ENCODE measurements around the gene BBS9. TPM values are rescaled to one million over a fixed set of nuclear protein-coding genes. Genes with fewer than 3 reads are reported as not detected.
A peak's percentile ranks its signal among the peaks of the same experiment; 100 is the strongest.

BBS9 gene
- total RNA-seq, 2 experiments from 2014 or later: 16.0 to 20.4 TPM

DNA sequence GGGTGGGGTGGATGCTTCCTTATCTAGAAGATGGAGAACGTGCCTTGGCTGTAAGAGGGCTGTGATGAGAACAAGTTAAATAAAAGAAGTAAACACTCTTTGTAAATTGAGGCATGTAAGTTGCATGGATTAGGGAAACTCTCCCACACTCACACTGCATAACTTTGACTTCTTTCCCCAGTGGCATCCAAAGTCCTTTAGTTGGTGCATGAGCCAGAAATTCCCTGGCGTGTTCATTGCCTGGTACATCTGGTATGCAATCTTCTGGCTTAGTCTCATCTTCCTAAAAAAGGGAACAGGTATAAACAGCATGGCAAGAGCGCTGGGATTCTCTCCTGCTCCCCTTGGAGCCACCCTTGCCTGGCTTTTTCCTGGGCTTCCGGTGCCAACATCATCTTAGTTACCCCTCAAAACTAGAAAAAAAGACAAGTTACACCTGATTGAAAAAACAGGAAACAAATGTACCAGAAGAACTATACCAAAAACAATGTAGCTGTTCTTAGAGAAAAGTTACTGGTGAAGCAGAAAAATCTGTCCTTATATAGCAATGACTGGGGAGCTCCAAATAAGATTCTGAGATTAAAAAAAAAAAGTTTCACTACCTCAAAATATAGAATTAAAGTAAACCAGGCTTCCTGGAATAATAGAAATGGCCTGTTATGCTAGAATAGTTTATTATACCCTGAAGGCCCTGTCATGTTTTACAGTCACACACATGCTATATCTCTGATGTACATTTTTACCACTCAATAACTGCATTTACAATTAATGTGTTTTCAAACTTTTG lies 30.0 kb upstream of the BBS9 start:
- H3K4me3 ChIP-seq (ENCODE audit: low read length): no peak overlapping the region
- peaks cover 68% of the 10 kb centered on the region for H3K36me3 ChIP-seq (ENCODE audit: insufficient read depth, low read length)
- H3K9me3 ChIP-seq (ENCODE audit: control insufficient read depth in 1 of 2, insufficient read depth in 1 of 2, low read length in 2 of 2): no peaks in the 10 kb centered on the region
- ChIA-PET POLR2A (interaction anchor here (1.2 kb wide), 1 partner anchor 37 kb away, joined by 3 read pairs; the partner anchor contains the start of gene NT5C3A), CTCF (no interaction called here)
- ATAC-seq (ENCODE audit: poor library complexity) (no peak), DNase-seq (no peak)
- no peak overlapping the region for H3K27ac ChIP-seq (ENCODE audit: low read depth in 1 of 2, low read length in 2 of 2)
- Mint-ChIP-seq H3K36me3 (ENCODE audit: low read depth) (peaks cover 89% of the 10 kb centered on the region), H3K27me3 (no peaks in the 10 kb centered on the region), H3K4me1 (ENCODE audit: low read depth) (peaks cover 16% of the 10 kb centered on the region), H3K4me3 (no peak overlapping the region), H3K9me3 (no peaks in the 10 kb centered on the region), H3K27ac (peak overlapping the region; percentile 30)
- no peaks in the 10 kb centered on the region for H3K4me1 ChIP-seq (ENCODE audit: insufficient read depth, low read length)
- TF ChIP-seq, protein P1, sequence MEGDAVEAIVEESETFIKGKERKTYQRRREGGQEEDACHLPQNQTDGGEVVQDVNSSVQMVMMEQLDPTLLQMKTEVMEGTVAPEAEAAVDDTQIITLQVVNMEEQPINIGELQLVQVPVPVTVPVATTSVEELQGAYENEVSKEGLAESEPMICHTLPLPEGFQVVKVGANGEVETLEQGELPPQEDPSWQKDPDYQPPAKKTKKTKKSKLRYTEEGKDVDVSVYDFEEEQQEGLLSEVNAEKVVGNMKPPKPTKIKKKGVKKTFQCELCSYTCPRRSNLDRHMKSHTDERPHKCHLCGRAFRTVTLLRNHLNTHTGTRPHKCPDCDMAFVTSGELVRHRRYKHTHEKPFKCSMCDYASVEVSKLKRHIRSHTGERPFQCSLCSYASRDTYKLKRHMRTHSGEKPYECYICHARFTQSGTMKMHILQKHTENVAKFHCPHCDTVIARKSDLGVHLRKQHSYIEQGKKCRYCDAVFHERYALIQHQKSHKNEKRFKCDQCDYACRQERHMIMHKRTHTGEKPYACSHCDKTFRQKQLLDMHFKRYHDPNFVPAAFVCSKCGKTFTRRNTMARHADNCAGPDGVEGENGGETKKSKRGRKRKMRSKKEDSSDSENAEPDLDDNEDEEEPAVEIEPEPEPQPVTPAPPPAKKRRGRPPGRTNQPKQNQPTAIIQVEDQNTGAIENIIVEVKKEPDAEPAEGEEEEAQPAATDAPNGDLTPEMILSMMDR (IDR thresholded peaks at IDR 0.05): no peak
- intact Hi-C loops (cut with DNase I, micrococcal nuclease): no loop called here
- no peaks in the 10 kb centered on the region for H3K27me3 ChIP-seq (ENCODE audit: control insufficient read depth in 1 of 2, insufficient read depth in 2 of 2, low read length in 2 of 2)

DNA sequence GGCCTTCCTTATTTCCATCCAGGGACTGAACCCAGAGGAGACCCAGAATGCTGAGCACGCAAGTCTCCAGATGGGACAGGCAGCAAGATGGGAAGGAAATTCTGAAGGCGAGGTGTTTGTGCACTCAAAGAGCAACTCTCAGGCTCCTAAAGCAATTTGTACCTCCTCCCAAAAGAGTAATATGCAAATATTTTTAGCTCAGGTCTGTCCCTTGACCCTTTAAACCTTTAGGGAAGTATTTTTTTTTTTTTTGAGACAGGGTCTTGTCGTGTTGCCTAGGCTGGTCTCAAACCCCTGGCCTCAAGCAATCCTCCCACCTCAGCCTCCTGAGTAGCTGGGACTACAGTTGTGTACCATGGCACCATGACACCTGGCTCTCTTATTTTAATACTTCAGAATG lies 28.6 kb upstream of the BBS9 start:
- POLR2A ChIA-PET: interaction anchor here (1.2 kb wide), 1 partner anchor 38 kb away, joined by 3 read pairs; the partner anchor contains the start of gene NT5C3A
- Mint-ChIP-seq H3K27ac (no peak overlapping the region), H3K9me3 (no peaks in the 10 kb centered on the region), H3K4me3 (no peak overlapping the region), H3K27me3 (no peaks in the 10 kb centered on the region), H3K4me1 (ENCODE audit: low read depth) (peaks cover 27% of the 10 kb centered on the region), H3K36me3 (ENCODE audit: low read depth) (peaks cover 80% of the 10 kb centered on the region)
- Histone ChIP-seq H3K9me3 (ENCODE audit: control insufficient read depth in 1 of 2, insufficient read depth in 1 of 2, low read length in 2 of 2) (no peaks in the 10 kb centered on the region), H3K27me3 (ENCODE audit: control insufficient read depth in 1 of 2, insufficient read depth in 2 of 2, low read length in 2 of 2) (no peaks in the 10 kb centered on the region), H3K36me3 (ENCODE audit: insufficient read depth, low read length) (peaks cover 63% of the 10 kb centered on the region), H3K27ac (ENCODE audit: low read depth in 1 of 2, low read length in 2 of 2) (no peak overlapping the region), H3K4me3 (ENCODE audit: low read length) (no peak overlapping the region), H3K4me1 (ENCODE audit: insufficient read depth, low read length) (no peaks in the 10 kb centered on the region)
- ATAC-seq (ENCODE audit: poor library complexity) (no peak), DNase-seq (no peak)
- TF ChIP-seq, protein P1 (IDR thresholded peaks at IDR 0.05): no peak
- CTCF ChIA-PET: no interaction called here
- intact Hi-C loops (cut with DNase I, micrococcal nuclease): no loop called here

DNA sequence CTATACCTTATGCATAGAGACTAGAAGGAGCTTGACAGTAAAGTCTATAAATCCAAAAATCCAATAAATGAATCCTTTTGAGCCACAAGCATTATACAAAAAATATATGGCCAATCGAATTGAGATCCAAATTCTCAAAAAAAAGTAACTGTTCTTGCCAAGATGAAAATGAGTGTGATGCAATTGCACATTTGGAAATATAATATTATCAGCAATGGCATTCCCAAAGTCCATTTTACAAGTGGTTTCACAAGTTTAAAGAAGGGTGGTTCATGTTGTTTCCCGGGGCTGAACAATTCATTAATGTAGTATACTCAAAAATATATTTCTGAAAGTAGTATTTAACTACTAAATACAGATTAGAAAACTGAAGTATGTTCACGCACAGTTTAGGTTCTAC lies 27.5 kb upstream of the BBS9 start:
- peaks cover 69% of the 10 kb centered on the region for H3K36me3 Mint-ChIP-seq (ENCODE audit: low read depth)
- H3K4me3 ChIP-seq (ENCODE audit: low read length): no peak overlapping the region
- POLR2A ChIA-PET: no interaction called here
- CTCF ChIA-PET: no interaction called here
- H3K4me1 Mint-ChIP-seq (ENCODE audit: low read depth): peaks cover 36% of the 10 kb centered on the region
- H3K27me3 ChIP-seq (ENCODE audit: control insufficient read depth in 1 of 2, insufficient read depth in 2 of 2, low read length in 2 of 2): no peaks in the 10 kb centered on the region
- H3K9me3 Mint-ChIP-seq: no peaks in the 10 kb centered on the region
- intact Hi-C loops (cut with DNase I, micrococcal nuclease): no loop called here
- H3K9me3 ChIP-seq (ENCODE audit: control insufficient read depth in 1 of 2, insufficient read depth in 1 of 2, low read length in 2 of 2): no peaks in the 10 kb centered on the region
- H3K4me3 Mint-ChIP-seq: no peak overlapping the region
- no peak overlapping the region for H3K27ac Mint-ChIP-seq
- DNase-seq (no peak), ATAC-seq (ENCODE audit: poor library complexity) (no peak)
- H3K36me3 ChIP-seq (ENCODE audit: insufficient read depth, low read length): peaks cover 53% of the 10 kb centered on the region
- TF ChIP-seq, protein P1 (IDR thresholded peaks at IDR 0.05): no peak
- H3K27ac ChIP-seq (ENCODE audit: low read depth in 1 of 2, low read length in 2 of 2): no peak overlapping the region
- peaks cover 9% of the 10 kb centered on the region for H3K4me1 ChIP-seq (ENCODE audit: insufficient read depth, low read length)
- H3K27me3 Mint-ChIP-seq: no peaks in the 10 kb centered on the region
